Body of pancreas (tissue), 4 donors: ENCODE data around the gene DDX49.

Source experiments
- CTCF ChIP-seq, 7 experiments: fragments of 450-650 bp in 4 of 7; fragments of 200-600 bp in 3 of 7; sonication (generic) in 3 of 7; IDR thresholded peaks; one replicate each; pipeline ENCODE4 v1.5.1; 2016 to 2019; ENCODE audit warnings: antibody characterized with exemption in 7 of 7
- POLR2A ChIP-seq, 3 donors: fragments of 450-650 bp; IDR thresholded peaks; one replicate each; pipeline ENCODE4 v1.6.1; 2016; ENCODE audit warnings: antibody characterized with exemption in 3 of 3, mild to moderate bottlenecking in 2 of 3

DNA sequence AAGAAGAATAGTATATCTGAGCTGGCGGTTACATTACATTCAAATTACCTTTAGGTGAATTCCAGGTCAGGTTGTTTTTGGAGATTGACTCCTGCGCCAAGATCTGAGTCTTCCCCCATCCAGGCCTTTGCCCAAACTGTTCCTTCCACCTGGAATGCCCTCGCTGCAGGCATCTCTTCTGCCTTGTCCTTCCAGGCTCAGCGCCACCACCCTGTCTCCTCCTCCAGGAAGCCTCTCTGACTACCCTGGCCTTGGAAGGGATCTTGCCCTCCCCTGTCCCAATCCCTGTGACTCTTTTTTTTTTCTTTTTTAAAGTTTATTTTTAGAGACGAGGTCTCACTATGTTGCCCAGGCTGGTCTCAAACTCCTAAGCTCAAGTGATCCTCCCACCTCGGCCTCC lies 23.2 kb downstream of the DDX49 start:
- TF ChIP-seq CTCF (IDR thresholded peaks at IDR 0.05) (no peak), POLR2A (IDR thresholded peaks at IDR 0.05) (no peak)
